A673 (cell line): Measurements from ENCODE around the gene DHRS13.
A peak's percentile ranks its signal among the peaks of the same experiment; 100 is the strongest.

Source experiments
- EZH2 ChIP-seq: fragments of 200-600 bp; sonication (generic); IDR thresholded peaks from 2 replicates; pipeline ENCODE4 v1.6.1; 2017; ENCODE audit warnings: borderline replicate concordance, low read depth, mild to moderate bottlenecking, mixed read lengths, antibody characterized with exemption, low read length; ENCODE audit not compliant: poor library complexity, severe bottlenecking
- TF ChIP-seq, protein P1 (sequence below): fragments of 300-800, 200-600 bp; sonication (generic); conservative IDR thresholded peaks from 2 replicates; pipeline ENCODE4 v1.5.1; 2017; ENCODE audit warnings: low read depth, mild to moderate bottlenecking, antibody characterized with exemption, low read length, moderate library complexity, mixed read lengths

DNA sequence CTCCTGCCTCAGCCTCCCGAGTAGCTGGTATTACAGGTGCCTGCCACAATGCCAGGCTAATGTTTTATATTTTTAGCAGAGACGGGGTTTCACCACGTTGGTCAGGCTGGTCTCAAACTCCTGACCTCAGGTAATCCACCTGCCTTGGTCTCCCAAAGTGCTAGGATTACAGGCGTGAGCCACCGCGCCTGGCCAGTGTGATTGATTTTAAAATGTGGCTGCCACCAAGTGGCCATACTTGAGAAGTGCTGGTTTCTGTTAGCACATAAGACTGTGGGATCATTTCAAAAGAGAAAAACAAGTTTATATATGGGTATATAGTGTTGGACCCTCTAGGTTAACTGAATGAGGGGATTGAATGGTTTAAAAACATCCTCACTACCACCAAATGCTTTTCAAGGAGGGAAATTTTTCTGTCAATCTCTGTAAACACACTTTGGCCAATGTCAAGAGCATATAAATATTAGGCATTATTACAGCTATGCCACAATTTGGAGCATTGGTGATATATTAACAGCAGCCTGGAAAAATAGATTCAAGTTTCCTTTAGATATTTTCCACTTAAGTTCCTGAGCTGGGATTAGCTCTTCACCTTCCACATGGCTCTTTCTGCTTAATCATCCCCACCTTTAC is 13.5 kb upstream of the DHRS13 start:
- TF ChIP-seq, protein P1, sequence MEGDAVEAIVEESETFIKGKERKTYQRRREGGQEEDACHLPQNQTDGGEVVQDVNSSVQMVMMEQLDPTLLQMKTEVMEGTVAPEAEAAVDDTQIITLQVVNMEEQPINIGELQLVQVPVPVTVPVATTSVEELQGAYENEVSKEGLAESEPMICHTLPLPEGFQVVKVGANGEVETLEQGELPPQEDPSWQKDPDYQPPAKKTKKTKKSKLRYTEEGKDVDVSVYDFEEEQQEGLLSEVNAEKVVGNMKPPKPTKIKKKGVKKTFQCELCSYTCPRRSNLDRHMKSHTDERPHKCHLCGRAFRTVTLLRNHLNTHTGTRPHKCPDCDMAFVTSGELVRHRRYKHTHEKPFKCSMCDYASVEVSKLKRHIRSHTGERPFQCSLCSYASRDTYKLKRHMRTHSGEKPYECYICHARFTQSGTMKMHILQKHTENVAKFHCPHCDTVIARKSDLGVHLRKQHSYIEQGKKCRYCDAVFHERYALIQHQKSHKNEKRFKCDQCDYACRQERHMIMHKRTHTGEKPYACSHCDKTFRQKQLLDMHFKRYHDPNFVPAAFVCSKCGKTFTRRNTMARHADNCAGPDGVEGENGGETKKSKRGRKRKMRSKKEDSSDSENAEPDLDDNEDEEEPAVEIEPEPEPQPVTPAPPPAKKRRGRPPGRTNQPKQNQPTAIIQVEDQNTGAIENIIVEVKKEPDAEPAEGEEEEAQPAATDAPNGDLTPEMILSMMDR: peak; percentile 73
- TF ChIP-seq EZH2: no peak
